Nephron progenitor cell (in vitro differentiated cells): ENCODE data around the gene CCDC9B.
A peak's percentile ranks its signal among the peaks of the same experiment; 100 is the strongest.

Experiments used
- DNase-seq: peaks from one replicate; pipeline ENCODE4 v3.0.0; 2021
- H3K27ac Mint-ChIP-seq: 2 replicates; pipeline ENCODE4 v1.8.0; 2021; ENCODE audit warnings: mild to moderate bottlenecking, moderate library complexity, mixed read lengths
- H3K27me3 Mint-ChIP-seq: 2 replicates; pipeline ENCODE4 v1.8.0; 2021; ENCODE audit warnings: mild to moderate bottlenecking, low read depth, mixed read lengths; ENCODE audit not compliant: poor library complexity
- H3K36me3 Mint-ChIP-seq: 2 replicates; pipeline ENCODE4 v1.8.0; 2021; ENCODE audit warnings: low read depth, mixed read lengths
- H3K4me1 Mint-ChIP-seq: 2 replicates; pipeline ENCODE4 v1.8.0; 2021; ENCODE audit warnings: mixed read lengths
- H3K4me3 Mint-ChIP-seq: 2 replicates; pipeline ENCODE4 v1.8.0; 2021; ENCODE audit warnings: mild to moderate bottlenecking, moderate library complexity, mixed read lengths
- H3K9me3 Mint-ChIP-seq: 2 replicates; pipeline ENCODE4 v1.8.0; 2021; ENCODE audit warnings: mild to moderate bottlenecking, moderate library complexity, mixed read lengths
- TF ChIP-seq, protein P1 (sequence below): fragments of 200-600 bp; sonication (generic); IDR thresholded peaks from 2 replicates; pipeline ENCODE4 v1.5.0; 2021; ENCODE audit warnings: antibody characterized with exemption

The CCDC9B gene

DNA sequence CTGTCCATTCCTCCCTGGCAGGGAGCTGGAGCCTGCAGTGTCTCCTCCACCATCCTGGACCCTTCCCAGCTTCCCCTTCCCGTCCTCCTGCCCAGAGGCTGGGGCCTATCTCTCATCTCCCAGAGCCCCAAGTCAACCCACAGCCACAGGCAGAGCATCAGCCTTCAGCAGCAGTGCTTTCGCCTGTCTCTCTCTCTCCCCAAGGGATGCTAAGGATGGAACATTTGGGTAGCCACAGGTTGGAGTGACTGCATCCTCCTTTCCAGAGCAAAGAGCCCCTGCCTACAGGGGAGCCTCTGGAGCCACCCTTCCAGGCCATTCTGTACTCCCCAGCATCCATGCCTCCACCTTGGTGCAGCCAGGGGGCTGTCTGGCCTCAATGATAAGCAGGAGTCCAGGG lies 37.2 kb downstream of the CCDC9B start:
- H3K4me3 Mint-ChIP-seq, result no peak overlapping the region
- peaks cover 34% of the 10 kb centered on the region for H3K27me3 Mint-ChIP-seq
- peak overlapping the region; percentile 39 for H3K27ac Mint-ChIP-seq
- peaks cover 32% of the 10 kb centered on the region for H3K4me1 Mint-ChIP-seq
- DNase-seq, result no peak
- peaks cover 8% of the 10 kb centered on the region for H3K36me3 Mint-ChIP-seq
- peaks cover 19% of the 10 kb centered on the region for H3K9me3 Mint-ChIP-seq
- TF ChIP-seq, protein P1, sequence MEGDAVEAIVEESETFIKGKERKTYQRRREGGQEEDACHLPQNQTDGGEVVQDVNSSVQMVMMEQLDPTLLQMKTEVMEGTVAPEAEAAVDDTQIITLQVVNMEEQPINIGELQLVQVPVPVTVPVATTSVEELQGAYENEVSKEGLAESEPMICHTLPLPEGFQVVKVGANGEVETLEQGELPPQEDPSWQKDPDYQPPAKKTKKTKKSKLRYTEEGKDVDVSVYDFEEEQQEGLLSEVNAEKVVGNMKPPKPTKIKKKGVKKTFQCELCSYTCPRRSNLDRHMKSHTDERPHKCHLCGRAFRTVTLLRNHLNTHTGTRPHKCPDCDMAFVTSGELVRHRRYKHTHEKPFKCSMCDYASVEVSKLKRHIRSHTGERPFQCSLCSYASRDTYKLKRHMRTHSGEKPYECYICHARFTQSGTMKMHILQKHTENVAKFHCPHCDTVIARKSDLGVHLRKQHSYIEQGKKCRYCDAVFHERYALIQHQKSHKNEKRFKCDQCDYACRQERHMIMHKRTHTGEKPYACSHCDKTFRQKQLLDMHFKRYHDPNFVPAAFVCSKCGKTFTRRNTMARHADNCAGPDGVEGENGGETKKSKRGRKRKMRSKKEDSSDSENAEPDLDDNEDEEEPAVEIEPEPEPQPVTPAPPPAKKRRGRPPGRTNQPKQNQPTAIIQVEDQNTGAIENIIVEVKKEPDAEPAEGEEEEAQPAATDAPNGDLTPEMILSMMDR, result no peak

GRCh38 chr15:40302981-40303380 lies 37.8 kb downstream of the CCDC9B start:
- peaks cover 19% of the 10 kb centered on the region for H3K9me3 Mint-ChIP-seq
- H3K36me3 Mint-ChIP-seq, result peaks cover 8% of the 10 kb centered on the region
- TF ChIP-seq, protein P1, result no peak
- H3K27me3 Mint-ChIP-seq, result peaks cover 34% of the 10 kb centered on the region
- peaks cover 26% of the 10 kb centered on the region for H3K4me1 Mint-ChIP-seq
- no peak overlapping the region for H3K27ac Mint-ChIP-seq
- H3K4me3 Mint-ChIP-seq, result no peak overlapping the region
- no peak for DNase-seq

DNA sequence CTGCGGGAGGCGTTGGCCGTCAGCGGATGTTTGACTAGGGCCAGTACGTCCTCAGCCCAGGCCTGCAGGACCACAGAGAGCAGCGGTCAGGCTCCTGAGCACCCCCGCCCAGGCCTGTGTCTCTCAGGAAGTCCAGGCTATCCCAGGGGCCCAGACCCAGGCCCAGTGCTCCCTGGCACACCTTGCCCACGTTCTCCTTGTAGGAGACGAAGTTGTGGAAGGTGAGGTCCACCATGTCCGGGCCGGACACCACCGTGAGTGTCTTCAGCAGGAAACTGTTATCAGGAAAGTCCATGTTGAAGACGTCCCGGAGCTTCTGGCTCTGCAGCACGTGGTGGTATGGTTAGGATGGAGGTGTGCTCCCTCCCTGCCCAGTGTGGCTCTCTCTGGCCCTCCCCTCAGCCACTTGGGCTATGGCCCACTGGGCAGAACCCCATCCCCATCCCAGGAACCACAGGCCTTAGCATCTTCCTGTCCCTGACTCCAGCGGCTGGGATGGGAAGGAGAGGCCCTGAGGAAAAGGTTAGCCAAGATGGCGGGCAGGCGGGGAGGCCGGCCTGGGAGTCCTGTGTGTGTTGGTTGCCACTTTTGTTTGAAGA lies 38.4 kb downstream of the CCDC9B start:
- DNase-seq, result no peak
- Mint-ChIP-seq H3K36me3 (peaks cover 8% of the 10 kb centered on the region), H3K9me3 (peaks cover 19% of the 10 kb centered on the region), H3K4me3 (no peak overlapping the region), H3K4me1 (peaks cover 26% of the 10 kb centered on the region), H3K27ac (no peak overlapping the region), H3K27me3 (peaks cover 34% of the 10 kb centered on the region)
- TF ChIP-seq, protein P1, result no peak

- Mint-ChIP-seq H3K27me3 (peaks cover 32% of the 10 kb centered on the region), H3K27ac (no peak overlapping the region), H3K36me3 (peaks cover 8% of the 10 kb centered on the region), H3K4me3 (peak overlapping the region; percentile 56), H3K9me3 (peaks cover 19% of the 10 kb centered on the region), H3K4me1 (peaks cover 23% of the 10 kb centered on the region)
- no peak for DNase-seq
- TF ChIP-seq, protein P1, result no peak
These were observed 39.1 kb downstream of the CCDC9B start for GRCh38 chr15:40301467-40302179.

GRCh38 chr15:40300771-40301170 lies 40.0 kb downstream of the CCDC9B start:
- H3K4me3 Mint-ChIP-seq, result no peak overlapping the region
- H3K27me3 Mint-ChIP-seq, result peaks cover 38% of the 10 kb centered on the region
- peaks cover 25% of the 10 kb centered on the region for H3K4me1 Mint-ChIP-seq
- H3K36me3 Mint-ChIP-seq, result peaks cover 8% of the 10 kb centered on the region
- H3K27ac Mint-ChIP-seq, result no peak overlapping the region
- no peak for DNase-seq
- H3K9me3 Mint-ChIP-seq, result peaks cover 19% of the 10 kb centered on the region
- TF ChIP-seq, protein P1, result no peak

GRCh38 chr15:40300367-40300766 lies 40.4 kb downstream of the CCDC9B start:
- TF ChIP-seq, protein P1, result no peak
- peaks cover 29% of the 10 kb centered on the region for H3K4me1 Mint-ChIP-seq
- H3K27me3 Mint-ChIP-seq, result peaks cover 38% of the 10 kb centered on the region
- H3K36me3 Mint-ChIP-seq, result peaks cover 8% of the 10 kb centered on the region
- H3K27ac Mint-ChIP-seq, result no peak overlapping the region
- no peak for DNase-seq
- H3K9me3 Mint-ChIP-seq, result peaks cover 19% of the 10 kb centered on the region
- H3K4me3 Mint-ChIP-seq, result no peak overlapping the region
